HL-60 (cell line): Measurements from ENCODE around the gene MAP1LC3A.

ENCODE experiments used
- GABPA ChIP-seq: IDR thresholded peaks from 2 replicates; pipeline ENCODE4 v1.6.1; 2012; ENCODE audit warnings: low read depth
- POLR2AphosphoS5 ChIP-seq: IDR thresholded peaks from 2 replicates; pipeline ENCODE4 v1.6.1; 2012; ENCODE audit warnings: low read depth
- SPI1 ChIP-seq: IDR thresholded peaks from 2 replicates; pipeline ENCODE4 v1.6.1; 2012; ENCODE audit warnings: low read depth, mild to moderate bottlenecking, borderline replicate concordance
- TF ChIP-seq, protein P1 (sequence below): IDR thresholded peaks from one replicate; pipeline ENCODE4 v1.5.1; 2011; ENCODE audit warnings: low read length, control low read depth, inconsistent platforms; ENCODE audit not compliant: insufficient read depth
- TF ChIP-seq, protein P2 (sequence below): IDR thresholded peaks from 2 replicates; pipeline ENCODE4 v1.6.1; 2012; ENCODE audit warnings: low read depth; ENCODE audit not compliant: insufficient replicate concordance

DNA sequence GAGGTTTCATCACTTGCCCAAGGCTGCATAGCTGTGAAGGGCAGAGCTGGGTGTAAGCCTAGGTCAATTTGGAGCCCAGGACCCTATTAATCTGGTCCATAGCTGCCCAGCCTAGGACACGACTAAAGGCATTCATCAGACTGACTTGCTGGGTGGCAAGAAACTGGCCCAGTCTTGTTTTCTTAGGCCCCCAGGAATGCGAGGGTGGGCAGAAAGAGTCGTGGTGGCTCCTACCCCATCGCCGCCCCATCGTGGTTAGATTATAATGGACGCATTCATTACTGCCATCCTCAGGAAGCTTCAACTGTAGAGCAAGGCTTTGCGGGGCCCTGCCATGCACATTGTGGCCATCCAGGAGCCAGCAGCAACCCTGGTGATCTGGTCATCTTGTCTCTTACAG, 26.2 kb upstream of the MAP1LC3A start:
- TF ChIP-seq, protein P1, sequence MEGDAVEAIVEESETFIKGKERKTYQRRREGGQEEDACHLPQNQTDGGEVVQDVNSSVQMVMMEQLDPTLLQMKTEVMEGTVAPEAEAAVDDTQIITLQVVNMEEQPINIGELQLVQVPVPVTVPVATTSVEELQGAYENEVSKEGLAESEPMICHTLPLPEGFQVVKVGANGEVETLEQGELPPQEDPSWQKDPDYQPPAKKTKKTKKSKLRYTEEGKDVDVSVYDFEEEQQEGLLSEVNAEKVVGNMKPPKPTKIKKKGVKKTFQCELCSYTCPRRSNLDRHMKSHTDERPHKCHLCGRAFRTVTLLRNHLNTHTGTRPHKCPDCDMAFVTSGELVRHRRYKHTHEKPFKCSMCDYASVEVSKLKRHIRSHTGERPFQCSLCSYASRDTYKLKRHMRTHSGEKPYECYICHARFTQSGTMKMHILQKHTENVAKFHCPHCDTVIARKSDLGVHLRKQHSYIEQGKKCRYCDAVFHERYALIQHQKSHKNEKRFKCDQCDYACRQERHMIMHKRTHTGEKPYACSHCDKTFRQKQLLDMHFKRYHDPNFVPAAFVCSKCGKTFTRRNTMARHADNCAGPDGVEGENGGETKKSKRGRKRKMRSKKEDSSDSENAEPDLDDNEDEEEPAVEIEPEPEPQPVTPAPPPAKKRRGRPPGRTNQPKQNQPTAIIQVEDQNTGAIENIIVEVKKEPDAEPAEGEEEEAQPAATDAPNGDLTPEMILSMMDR = no peak
- TF ChIP-seq, protein P2, sequence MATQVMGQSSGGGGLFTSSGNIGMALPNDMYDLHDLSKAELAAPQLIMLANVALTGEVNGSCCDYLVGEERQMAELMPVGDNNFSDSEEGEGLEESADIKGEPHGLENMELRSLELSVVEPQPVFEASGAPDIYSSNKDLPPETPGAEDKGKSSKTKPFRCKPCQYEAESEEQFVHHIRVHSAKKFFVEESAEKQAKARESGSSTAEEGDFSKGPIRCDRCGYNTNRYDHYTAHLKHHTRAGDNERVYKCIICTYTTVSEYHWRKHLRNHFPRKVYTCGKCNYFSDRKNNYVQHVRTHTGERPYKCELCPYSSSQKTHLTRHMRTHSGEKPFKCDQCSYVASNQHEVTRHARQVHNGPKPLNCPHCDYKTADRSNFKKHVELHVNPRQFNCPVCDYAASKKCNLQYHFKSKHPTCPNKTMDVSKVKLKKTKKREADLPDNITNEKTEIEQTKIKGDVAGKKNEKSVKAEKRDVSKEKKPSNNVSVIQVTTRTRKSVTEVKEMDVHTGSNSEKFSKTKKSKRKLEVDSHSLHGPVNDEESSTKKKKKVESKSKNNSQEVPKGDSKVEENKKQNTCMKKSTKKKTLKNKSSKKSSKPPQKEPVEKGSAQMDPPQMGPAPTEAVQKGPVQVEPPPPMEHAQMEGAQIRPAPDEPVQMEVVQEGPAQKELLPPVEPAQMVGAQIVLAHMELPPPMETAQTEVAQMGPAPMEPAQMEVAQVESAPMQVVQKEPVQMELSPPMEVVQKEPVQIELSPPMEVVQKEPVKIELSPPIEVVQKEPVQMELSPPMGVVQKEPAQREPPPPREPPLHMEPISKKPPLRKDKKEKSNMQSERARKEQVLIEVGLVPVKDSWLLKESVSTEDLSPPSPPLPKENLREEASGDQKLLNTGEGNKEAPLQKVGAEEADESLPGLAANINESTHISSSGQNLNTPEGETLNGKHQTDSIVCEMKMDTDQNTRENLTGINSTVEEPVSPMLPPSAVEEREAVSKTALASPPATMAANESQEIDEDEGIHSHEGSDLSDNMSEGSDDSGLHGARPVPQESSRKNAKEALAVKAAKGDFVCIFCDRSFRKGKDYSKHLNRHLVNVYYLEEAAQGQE = no peak
- TF ChIP-seq POLR2AphosphoS5 (no peak), GABPA (no peak), SPI1 (no peak)
